A549 (cell line): ENCODE results near the gene ATP9B. TPM values are rescaled to one million over a fixed set of nuclear protein-coding genes. Genes with fewer than 3 reads are reported as not detected.

Experiments used
- ATAC-seq, 2 experiments: fragments of 200-7000 bp in 1 of 2; fragments of >200 bp in 1 of 2; cut with Nextera tagmentation in 1 of 2; cut with Tn5 transposase in 1 of 2; 3 replicates each; pipeline versions ENCODE4 v1.8.0 to v1.9.1; 2018 to 2020; ENCODE audit warnings: mild to moderate bottlenecking in 1 of 2, moderate library complexity in 1 of 2
- CTCF ChIA-PET: fragments of 300-600 bp; sonication (Branson Sonifier 250); formaldehyde crosslinking; extraction: SDS; loops from one replicate; lab custom pipeline; 2021; ENCODE audit warnings: antibody characterized with exemption, inconsistent platforms; lab: Yijun Ruan, JAX
- POLR2A ChIA-PET: fragments of 350-600 bp; formaldehyde crosslinking; extraction: SDS; loops from one replicate; lab custom pipeline; 2021; ENCODE audit warnings: antibody characterized with exemption, inconsistent platforms; lab: Yijun Ruan, JAX
- DNase-seq, 2 experiments: peaks; one replicate each; pipeline versions ENCODE4 v3.0.0 to v3.0.0-alpha.2; 2011 to 2016; ENCODE audit warnings: low read depth in 1 of 2, low spot score in 1 of 2
- FAIRE-seq: peaks from 2 replicates; lab custom pipeline; 2011; peaks lifted over from hg19 to GRCh38; lab: Jason Lieb, UNC
- H3K27ac ChIP-seq, 2 experiments: fragments of >200 bp; sonication (Bioruptor Twin); formaldehyde crosslinking; 3 replicates each; pipeline ENCODE4 v1.5.1; 2016 to 2017
- H3K4me1 ChIP-seq: fragments of >200 bp; sonication (Bioruptor Twin); formaldehyde crosslinking; 3 replicates; pipeline ENCODE4 v1.6.1; 2016
- H3K4me2 ChIP-seq: fragments of >200 bp; sonication (Bioruptor Twin); formaldehyde crosslinking; 3 replicates; pipeline ENCODE4 v1.6.1; 2016
- H3K4me3 ChIP-seq: fragments of >200 bp; sonication (Bioruptor Twin); formaldehyde crosslinking; 3 replicates; pipeline ENCODE4 v1.5.1; 2016
- H3K9me3 ChIP-seq: fragments of >200 bp; sonication (Bioruptor Twin); formaldehyde crosslinking; 3 replicates; pipeline ENCODE4 v1.6.1; 2016
- CBX8 ChIP-seq: fragments of 200-600 bp; sonication (generic); IDR thresholded peaks from 2 replicates; pipeline ENCODE4 v1.6.1; 2016
- CEBPB ChIP-seq, 2 experiments: fragments of >200 bp in 1 of 2; sonication (Bioruptor Twin) in 1 of 2; formaldehyde crosslinking in 1 of 2; IDR thresholded peaks; 2 replicates each; pipeline ENCODE4 v1.6.1; 2012 to 2016
- CHD2 ChIP-seq: fragments of 150-350 bp; IDR thresholded peaks from 2 replicates; pipeline ENCODE4 v1.6.1; 2014; ENCODE audit warnings: low read length; ENCODE audit not compliant: partially characterized antibody
- FOSB ChIP-seq: fragments of 250-450 bp; sonication (Bioruptor Pico); IDR thresholded peaks from 2 replicates; pipeline ENCODE4 v1.5.0; 2020; ENCODE audit warnings: mild to moderate bottlenecking, moderate library complexity
- FOSL2 ChIP-seq, 2 experiments: fragments of 450-650 bp in 1 of 2; fragments of >200 bp in 1 of 2; sonication (Bioruptor Twin) in 1 of 2; formaldehyde crosslinking; IDR thresholded peaks; 2 replicates each; pipeline versions ENCODE4 v1.5.0 to v1.6.1; 2016 to 2020; ENCODE audit warnings: mild to moderate bottlenecking in 1 of 2, moderate library complexity in 1 of 2
- FOXS1 ChIP-seq: fragments of 250-450 bp; sonication (Bioruptor Pico); IDR thresholded peaks from 2 replicates; pipeline ENCODE4 v1.5.0; 2020; ENCODE audit warnings: mild to moderate bottlenecking, moderate library complexity
- HDAC2 ChIP-seq: fragments of 200-600 bp; sonication (generic); IDR thresholded peaks from 2 replicates; pipeline ENCODE4 v1.6.1; 2016
- HEYL ChIP-seq: fragments of 250-450 bp; sonication (Bioruptor Pico); IDR thresholded peaks from 2 replicates; pipeline ENCODE4 v1.8.0; 2021; ENCODE audit warnings: mild to moderate bottlenecking, moderate library complexity
- HOXB13 ChIP-seq: fragments of 250-450 bp; sonication (Bioruptor Pico); IDR thresholded peaks from 2 replicates; pipeline ENCODE4 v1.5.0; 2020; ENCODE audit warnings: low read depth, mild to moderate bottlenecking, moderate library complexity
- KDM1A ChIP-seq: fragments of 200-600 bp; sonication (generic); IDR thresholded peaks from 2 replicates; pipeline ENCODE4 v1.6.1; 2016; ENCODE audit warnings: low read depth, mild to moderate bottlenecking
- KDM5A ChIP-seq: fragments of 200-600 bp; sonication (generic); IDR thresholded peaks from 2 replicates; pipeline ENCODE4 v1.6.1; 2016; ENCODE audit warnings: antibody characterized with exemption, mild to moderate bottlenecking
- MAFK ChIP-seq: fragments of 450-650 bp; IDR thresholded peaks from 2 replicates; pipeline ENCODE4 v1.6.1; 2014; ENCODE audit not compliant: partially characterized antibody
- MAZ ChIP-seq: fragments of 150-350 bp; IDR thresholded peaks from 2 replicates; pipeline ENCODE4 v1.6.1; 2014; ENCODE audit warnings: antibody characterized with exemption, low read depth, low read length, borderline replicate concordance
- NFE2L2 ChIP-seq: fragments of 150-350 bp; conservative IDR thresholded peaks from 2 replicates; pipeline ENCODE4 v1.6.1; 2014; ENCODE audit warnings: low read length
- PHF8 ChIP-seq: fragments of 200-600 bp; sonication (generic); IDR thresholded peaks from 2 replicates; pipeline ENCODE4 v1.6.1; 2016; ENCODE audit warnings: low read depth, mild to moderate bottlenecking, antibody characterized with exemption, moderate library complexity, borderline replicate concordance
- RARB ChIP-seq: fragments of 250-450 bp; sonication (Bioruptor Pico); IDR thresholded peaks from 2 replicates; pipeline ENCODE4 v1.8.0; 2021; ENCODE audit warnings: mild to moderate bottlenecking, moderate library complexity
- RCOR1 ChIP-seq: fragments of 150-350 bp; IDR thresholded peaks from 2 replicates; pipeline ENCODE4 v1.6.1; 2014; ENCODE audit warnings: antibody characterized with exemption, low read length, low read depth
- RFX5 ChIP-seq: fragments of 450-650 bp; IDR thresholded peaks from 2 replicates; pipeline ENCODE4 v1.7.1; 2014; ENCODE audit warnings: antibody characterized with exemption, mild to moderate bottlenecking, moderate library complexity
- RNF2 ChIP-seq: fragments of 200-600 bp; sonication (generic); IDR thresholded peaks from 2 replicates; pipeline ENCODE4 v1.6.1; 2016; ENCODE audit warnings: low read depth, mild to moderate bottlenecking, antibody characterized with exemption, moderate library complexity, borderline replicate concordance
- SMC3 ChIP-seq: fragments of >200 bp; sonication (Bioruptor Twin); formaldehyde crosslinking; IDR thresholded peaks from 3 replicates; pipeline ENCODE4 v1.6.1; 2018; ENCODE audit warnings: inconsistent platforms
- SREBF2 ChIP-seq: fragments of 450-650 bp; IDR thresholded peaks from 2 replicates; pipeline ENCODE4 v1.6.1; 2014; ENCODE audit warnings: mild to moderate bottlenecking, moderate library complexity
- ZC3H11A ChIP-seq: fragments of 450-650 bp; IDR thresholded peaks from 2 replicates; pipeline ENCODE4 v1.6.1; 2014; ENCODE audit warnings: antibody characterized with exemption, mild to moderate bottlenecking
- ZNF302 ChIP-seq: fragments of 250-450 bp; sonication (Bioruptor Pico); IDR thresholded peaks from 2 replicates; pipeline ENCODE4 v1.9.0; 2021; ENCODE audit warnings: inconsistent platforms, mild to moderate bottlenecking, moderate library complexity
- whole genome bisulfite sequencing: methylation state at CpG from one replicate; pipeline ENCODE4 v1.1.6; 2017; ENCODE audit errors: missing lambda C conversion rate; 5-methylcytosine and 5-hydroxymethylcytosine counted together
- polyA plus RNA-seq, 4 experiments: library from polyadenylated mRNA; depleted of rRNA in 3 of 4; stranded (reverse); fragments of >200 nt; fragmentation: RNase III in 1 of 4; extraction: RNeasy Plus Mini Kit Qiagen cat#74134 plus additional on column Dnase treatment in 1 of 4; gene quantifications; 2 replicates in 3 of 4; 3 replicates in 1 of 4; pipeline ENCODE4 v1.2.3, GENCODE V29; 2011 to 2017
- TF ChIP-seq, protein P1 (sequence below): fragments of 250-450 bp; sonication (Bioruptor Pico); IDR thresholded peaks from 2 replicates; pipeline ENCODE4 v1.5.0; 2021; ENCODE audit warnings: mild to moderate bottlenecking, moderate library complexity, borderline replicate concordance
- TF ChIP-seq, protein P2 (sequence below): IDR thresholded peaks from 2 replicates; pipeline ENCODE4 v1.6.1; 2012; ENCODE audit warnings: low read depth, borderline replicate concordance
- TF ChIP-seq, protein P3 (sequence below): IDR thresholded peaks from 2 replicates; pipeline ENCODE4 v1.6.1; 2012
- TF ChIP-seq, protein P4 (sequence below): fragments of >200 bp; sonication (Bioruptor Twin); formaldehyde crosslinking; IDR thresholded peaks from 3 replicates; pipeline ENCODE4 v1.5.1; 2016
- TF ChIP-seq, protein P5 (sequence below): fragments of 200-600 bp; sonication (generic); IDR thresholded peaks from 2 replicates; pipeline ENCODE4 v1.6.1; 2016; ENCODE audit warnings: antibody characterized with exemption, mild to moderate bottlenecking, moderate library complexity

ATP9B gene
- polyA plus RNA-seq, 2 of the 4 experiments (the other 2 are of a cell fraction), result 22.6 to 35.7 TPM

DNA sequence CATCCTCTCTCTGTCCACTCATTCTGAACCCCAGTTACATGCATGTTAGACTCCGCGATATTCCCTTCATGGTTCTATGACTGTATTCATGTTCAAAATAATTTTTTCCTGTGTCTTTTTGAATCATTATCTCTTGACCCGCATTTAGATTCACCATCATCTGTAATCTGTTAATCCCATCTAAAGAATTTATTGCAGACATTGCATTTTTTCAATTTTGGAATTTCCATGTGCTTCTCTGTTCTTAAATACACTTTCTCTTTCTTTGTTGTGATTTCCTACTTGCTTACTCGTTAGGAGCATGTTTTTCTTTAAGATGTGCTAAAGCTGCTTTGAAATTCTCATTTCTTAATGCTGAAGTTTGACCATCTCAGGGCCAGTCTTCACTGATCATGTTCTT is 122.2 kb downstream of the ATP9B start:
- WGBS, result 81% methylated on average over 4 of the region's 4 CpGs

DNA sequence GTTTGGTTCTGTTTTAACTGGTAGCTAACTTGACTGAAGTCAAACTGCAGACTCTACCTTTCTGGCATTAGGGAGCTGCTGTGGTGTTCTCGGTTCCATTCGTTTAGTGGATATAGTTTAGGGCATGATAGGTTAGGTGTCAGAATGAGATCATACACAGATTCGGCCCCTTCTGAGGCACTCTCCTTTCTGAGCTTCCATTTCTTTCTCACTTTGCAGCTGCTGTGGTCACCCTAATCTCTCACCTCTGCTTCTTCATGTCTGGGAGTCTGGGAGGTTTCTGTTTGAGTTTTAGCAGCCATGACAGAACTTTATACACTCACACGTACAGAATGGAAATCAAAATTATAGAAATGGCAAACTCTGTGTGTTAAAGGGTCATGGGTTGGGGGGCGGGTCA is 122.8 kb downstream of the ATP9B start:
- Histone ChIP-seq H3K4me3 (no peak overlapping the region), H3K9me3 (no peaks in the 10 kb centered on the region), H3K27ac (no peak overlapping the region), H3K4me2 (no peak overlapping the region), H3K4me1 (no peaks in the 10 kb centered on the region)
- ATAC-seq, result no peak
- FAIRE-seq, result no peak
- ChIA-PET CTCF (no interaction called here), POLR2A (no interaction called here)
- TF ChIP-seq, protein P1, sequence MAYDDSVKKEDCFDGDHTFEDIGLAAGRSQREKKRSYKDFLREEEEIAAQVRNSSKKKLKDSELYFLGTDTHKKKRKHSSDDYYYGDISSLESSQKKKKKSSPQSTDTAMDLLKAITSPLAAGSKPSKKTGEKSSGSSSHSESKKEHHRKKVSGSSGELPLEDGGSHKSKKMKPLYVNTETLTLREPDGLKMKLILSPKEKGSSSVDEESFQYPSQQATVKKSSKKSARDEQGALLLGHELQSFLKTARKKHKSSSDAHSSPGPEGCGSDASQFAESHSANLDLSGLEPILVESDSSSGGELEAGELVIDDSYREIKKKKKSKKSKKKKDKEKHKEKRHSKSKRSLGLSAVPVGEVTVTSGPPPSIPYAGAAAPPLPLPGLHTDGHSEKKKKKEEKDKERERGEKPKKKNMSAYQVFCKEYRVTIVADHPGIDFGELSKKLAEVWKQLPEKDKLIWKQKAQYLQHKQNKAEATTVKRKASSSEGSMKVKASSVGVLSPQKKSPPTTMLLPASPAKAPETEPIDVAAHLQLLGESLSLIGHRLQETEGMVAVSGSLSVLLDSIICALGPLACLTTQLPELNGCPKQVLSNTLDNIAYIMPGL (CRISPR knock-in tag), result no peak
- no peak for TF ChIP-seq ZNF302 (CRISPR knock-in tag)
- TF ChIP-seq PHF8, result no peak
- TF ChIP-seq NFE2L2, result no peak
- TF ChIP-seq ZC3H11A, result no peak
- TF ChIP-seq RCOR1, result no peak
- no peak for TF ChIP-seq RFX5
- no peak for TF ChIP-seq MAZ
- no peak for TF ChIP-seq FOSB (CRISPR knock-in tag)
- TF ChIP-seq KDM1A, result no peak
- no peak for TF ChIP-seq HOXB13 (CRISPR knock-in tag)
- TF ChIP-seq, protein P2, sequence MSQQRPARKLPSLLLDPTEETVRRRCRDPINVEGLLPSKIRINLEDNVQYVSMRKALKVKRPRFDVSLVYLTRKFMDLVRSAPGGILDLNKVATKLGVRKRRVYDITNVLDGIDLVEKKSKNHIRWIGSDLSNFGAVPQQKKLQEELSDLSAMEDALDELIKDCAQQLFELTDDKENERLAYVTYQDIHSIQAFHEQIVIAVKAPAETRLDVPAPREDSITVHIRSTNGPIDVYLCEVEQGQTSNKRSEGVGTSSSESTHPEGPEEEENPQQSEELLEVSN, result no peak
- TF ChIP-seq, protein P3, sequence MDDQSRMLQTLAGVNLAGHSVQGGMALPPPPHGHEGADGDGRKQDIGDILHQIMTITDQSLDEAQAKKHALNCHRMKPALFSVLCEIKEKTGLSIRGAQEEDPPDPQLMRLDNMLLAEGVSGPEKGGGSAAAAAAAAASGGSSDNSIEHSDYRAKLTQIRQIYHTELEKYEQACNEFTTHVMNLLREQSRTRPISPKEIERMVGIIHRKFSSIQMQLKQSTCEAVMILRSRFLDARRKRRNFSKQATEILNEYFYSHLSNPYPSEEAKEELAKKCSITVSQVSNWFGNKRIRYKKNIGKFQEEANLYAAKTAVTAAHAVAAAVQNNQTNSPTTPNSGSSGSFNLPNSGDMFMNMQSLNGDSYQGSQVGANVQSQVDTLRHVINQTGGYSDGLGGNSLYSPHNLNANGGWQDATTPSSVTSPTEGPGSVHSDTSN, result no peak
- TF ChIP-seq CHD2, result no peak
- WGBS, result 77% methylated on average over 5 of the region's 5 CpGs
- DNase-seq, result no peak

More for the DNA sequence above, 122.2 kb downstream of the ATP9B start:
- H3K4me3 ChIP-seq, result no peak overlapping the region
- no peak for TF ChIP-seq SREBF2
- TF ChIP-seq MAFK, result peak; percentile 70
- no peak for TF ChIP-seq HEYL (CRISPR knock-in tag)
- no peak for TF ChIP-seq RNF2
- TF ChIP-seq, protein P4, sequence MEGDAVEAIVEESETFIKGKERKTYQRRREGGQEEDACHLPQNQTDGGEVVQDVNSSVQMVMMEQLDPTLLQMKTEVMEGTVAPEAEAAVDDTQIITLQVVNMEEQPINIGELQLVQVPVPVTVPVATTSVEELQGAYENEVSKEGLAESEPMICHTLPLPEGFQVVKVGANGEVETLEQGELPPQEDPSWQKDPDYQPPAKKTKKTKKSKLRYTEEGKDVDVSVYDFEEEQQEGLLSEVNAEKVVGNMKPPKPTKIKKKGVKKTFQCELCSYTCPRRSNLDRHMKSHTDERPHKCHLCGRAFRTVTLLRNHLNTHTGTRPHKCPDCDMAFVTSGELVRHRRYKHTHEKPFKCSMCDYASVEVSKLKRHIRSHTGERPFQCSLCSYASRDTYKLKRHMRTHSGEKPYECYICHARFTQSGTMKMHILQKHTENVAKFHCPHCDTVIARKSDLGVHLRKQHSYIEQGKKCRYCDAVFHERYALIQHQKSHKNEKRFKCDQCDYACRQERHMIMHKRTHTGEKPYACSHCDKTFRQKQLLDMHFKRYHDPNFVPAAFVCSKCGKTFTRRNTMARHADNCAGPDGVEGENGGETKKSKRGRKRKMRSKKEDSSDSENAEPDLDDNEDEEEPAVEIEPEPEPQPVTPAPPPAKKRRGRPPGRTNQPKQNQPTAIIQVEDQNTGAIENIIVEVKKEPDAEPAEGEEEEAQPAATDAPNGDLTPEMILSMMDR, result no peak
- ATAC-seq (no peak), FAIRE-seq (no peak), DNase-seq (no peak)
- no peak overlapping the region for H3K27ac ChIP-seq
- no peaks in the 10 kb centered on the region for H3K9me3 ChIP-seq
- H3K4me2 ChIP-seq, result no peak overlapping the region
- H3K4me1 ChIP-seq, result no peaks in the 10 kb centered on the region
- POLR2A ChIA-PET, result no interaction called here
- CTCF ChIA-PET, result no interaction called here

DNA sequence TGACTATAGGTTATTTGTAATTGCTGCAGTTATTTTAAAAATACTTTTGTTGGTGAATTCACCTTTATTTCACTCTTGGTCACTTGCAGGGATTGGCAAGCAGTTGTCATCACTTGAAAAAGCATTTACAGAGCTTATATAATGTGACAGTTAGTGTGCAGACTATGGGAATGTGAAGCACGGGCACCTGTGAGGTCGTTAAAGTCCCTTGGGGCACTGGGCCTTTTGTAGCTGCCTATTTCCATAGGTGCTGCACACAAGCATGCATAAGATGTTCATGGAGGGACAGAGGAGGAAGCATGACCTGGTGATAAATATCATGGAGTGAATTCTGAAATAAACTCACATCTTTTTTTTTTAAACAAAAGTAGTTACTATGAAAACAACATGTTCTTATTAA is 124.6 kb downstream of the ATP9B start:
- H3K4me2 ChIP-seq, result no peak overlapping the region
- ATAC-seq (no peak), DNase-seq (no peak), FAIRE-seq (no peak)
- no peak overlapping the region for H3K4me3 ChIP-seq
- 83% methylated on average over 2 of the region's 2 CpGs for WGBS
- POLR2A ChIA-PET, result no interaction called here
- H3K27ac ChIP-seq, result no peak overlapping the region
- no peaks in the 10 kb centered on the region for H3K4me1 ChIP-seq
- no peaks in the 10 kb centered on the region for H3K9me3 ChIP-seq
- CTCF ChIA-PET, result no interaction called here
- TF ChIP-seq CBX8 (no peak), SMC3 (no peak), KDM5A (no peak), FOSL2 (IDR thresholded peaks at IDR 0.05) (no peak), FOSL2 (CRISPR knock-in tag; IDR thresholded peaks at IDR 0.05) (no peak), RARB (no peak), HDAC2 (no peak), RNF2 (no peak), FOXS1 (no peak), CEBPB (IDR thresholded peaks at IDR 0.05) (no peak)
- TF ChIP-seq, protein P5, sequence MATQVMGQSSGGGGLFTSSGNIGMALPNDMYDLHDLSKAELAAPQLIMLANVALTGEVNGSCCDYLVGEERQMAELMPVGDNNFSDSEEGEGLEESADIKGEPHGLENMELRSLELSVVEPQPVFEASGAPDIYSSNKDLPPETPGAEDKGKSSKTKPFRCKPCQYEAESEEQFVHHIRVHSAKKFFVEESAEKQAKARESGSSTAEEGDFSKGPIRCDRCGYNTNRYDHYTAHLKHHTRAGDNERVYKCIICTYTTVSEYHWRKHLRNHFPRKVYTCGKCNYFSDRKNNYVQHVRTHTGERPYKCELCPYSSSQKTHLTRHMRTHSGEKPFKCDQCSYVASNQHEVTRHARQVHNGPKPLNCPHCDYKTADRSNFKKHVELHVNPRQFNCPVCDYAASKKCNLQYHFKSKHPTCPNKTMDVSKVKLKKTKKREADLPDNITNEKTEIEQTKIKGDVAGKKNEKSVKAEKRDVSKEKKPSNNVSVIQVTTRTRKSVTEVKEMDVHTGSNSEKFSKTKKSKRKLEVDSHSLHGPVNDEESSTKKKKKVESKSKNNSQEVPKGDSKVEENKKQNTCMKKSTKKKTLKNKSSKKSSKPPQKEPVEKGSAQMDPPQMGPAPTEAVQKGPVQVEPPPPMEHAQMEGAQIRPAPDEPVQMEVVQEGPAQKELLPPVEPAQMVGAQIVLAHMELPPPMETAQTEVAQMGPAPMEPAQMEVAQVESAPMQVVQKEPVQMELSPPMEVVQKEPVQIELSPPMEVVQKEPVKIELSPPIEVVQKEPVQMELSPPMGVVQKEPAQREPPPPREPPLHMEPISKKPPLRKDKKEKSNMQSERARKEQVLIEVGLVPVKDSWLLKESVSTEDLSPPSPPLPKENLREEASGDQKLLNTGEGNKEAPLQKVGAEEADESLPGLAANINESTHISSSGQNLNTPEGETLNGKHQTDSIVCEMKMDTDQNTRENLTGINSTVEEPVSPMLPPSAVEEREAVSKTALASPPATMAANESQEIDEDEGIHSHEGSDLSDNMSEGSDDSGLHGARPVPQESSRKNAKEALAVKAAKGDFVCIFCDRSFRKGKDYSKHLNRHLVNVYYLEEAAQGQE, result no peak
